ENCODE data around the gene GRHL3. TPM values are rescaled to one million over a fixed set of nuclear protein-coding genes. Genes with fewer than 3 reads are reported as not detected.

Gene GRHL3
- total RNA-seq, 4 donors from 2014 or later = not detected

DNA sequence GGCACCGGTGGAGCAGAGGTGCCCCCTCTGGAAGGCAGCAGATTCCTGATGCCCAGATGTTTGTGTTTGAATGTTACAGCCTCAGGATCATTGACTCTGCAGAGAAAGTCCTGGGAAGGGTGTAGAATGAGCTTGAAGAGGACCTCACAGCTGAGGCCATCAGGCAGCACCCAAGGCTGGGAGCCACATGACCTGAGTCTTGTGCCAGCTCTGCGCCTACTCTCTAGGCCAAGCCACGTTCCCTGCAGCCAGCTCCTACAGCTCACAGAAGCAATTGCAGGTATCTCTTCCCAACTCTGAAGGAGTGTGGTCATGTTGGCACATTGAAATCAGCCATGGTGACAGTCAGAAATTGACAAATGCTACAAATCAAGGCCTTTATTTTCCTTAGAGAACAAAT lies 36.3 kb downstream of the GRHL3 start:
- Histone ChIP-seq H3K4me3 (no peak overlapping the region), H3K27ac (no peak overlapping the region), H3K36me3 (no peaks in the 10 kb centered on the region), H3K9me3 (no peaks in the 10 kb centered on the region), H3K4me1 (no peaks in the 10 kb centered on the region), H3K27me3 (no peaks in the 10 kb centered on the region)
- TF ChIP-seq, protein P1, sequence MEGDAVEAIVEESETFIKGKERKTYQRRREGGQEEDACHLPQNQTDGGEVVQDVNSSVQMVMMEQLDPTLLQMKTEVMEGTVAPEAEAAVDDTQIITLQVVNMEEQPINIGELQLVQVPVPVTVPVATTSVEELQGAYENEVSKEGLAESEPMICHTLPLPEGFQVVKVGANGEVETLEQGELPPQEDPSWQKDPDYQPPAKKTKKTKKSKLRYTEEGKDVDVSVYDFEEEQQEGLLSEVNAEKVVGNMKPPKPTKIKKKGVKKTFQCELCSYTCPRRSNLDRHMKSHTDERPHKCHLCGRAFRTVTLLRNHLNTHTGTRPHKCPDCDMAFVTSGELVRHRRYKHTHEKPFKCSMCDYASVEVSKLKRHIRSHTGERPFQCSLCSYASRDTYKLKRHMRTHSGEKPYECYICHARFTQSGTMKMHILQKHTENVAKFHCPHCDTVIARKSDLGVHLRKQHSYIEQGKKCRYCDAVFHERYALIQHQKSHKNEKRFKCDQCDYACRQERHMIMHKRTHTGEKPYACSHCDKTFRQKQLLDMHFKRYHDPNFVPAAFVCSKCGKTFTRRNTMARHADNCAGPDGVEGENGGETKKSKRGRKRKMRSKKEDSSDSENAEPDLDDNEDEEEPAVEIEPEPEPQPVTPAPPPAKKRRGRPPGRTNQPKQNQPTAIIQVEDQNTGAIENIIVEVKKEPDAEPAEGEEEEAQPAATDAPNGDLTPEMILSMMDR (IDR thresholded peaks at IDR 0.05) = no peak
- TF ChIP-seq POLR2AphosphoS5 (IDR thresholded peaks at IDR 0.05) (no peak), EP300 (IDR thresholded peaks at IDR 0.05; ENCODE audit: low read depth) (no peak), POLR2A (IDR thresholded peaks at IDR 0.05) (no peak)
- in situ Hi-C loops (cut with MboI; ENCODE audit: low pct_ligation_motif_present in 1 of 4, low pct_unique_long_range_greater_than_20kb in 1 of 4, low sequenced_read_pairs in 3 of 4) (no loop called here), intact Hi-C loops (cut with DNase I; ENCODE audit: low total_unique reads) (no loop called here)
- 74% methylated on average over 3 of the region's 3 CpGs; no CpG with 5 or more reads in 1 of the 2 donors for WGBS, 2 donors (ENCODE audit: low coverage in 1 of 2)
- no peak for DNase-seq

DNA sequence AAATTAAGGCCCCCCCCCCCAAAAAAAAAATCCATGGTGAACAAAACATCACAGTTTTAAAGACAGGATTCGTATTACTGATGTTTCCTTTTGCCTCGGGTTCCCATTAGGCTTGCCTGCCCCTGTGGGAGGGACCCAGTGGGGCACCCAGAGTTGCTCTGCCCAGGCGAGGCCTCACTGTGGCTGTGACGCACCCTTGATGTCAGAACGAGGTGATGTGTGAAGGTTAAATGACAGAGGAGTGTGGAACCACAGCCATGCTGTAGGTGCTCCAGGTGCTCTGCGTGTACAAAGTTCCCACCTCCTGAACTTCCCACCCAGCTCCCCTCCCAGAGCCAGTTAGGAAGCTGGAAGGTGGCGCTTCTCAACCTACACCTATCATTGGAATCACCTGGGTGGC lies 37.9 kb downstream of the GRHL3 start:
- 67 to 93% methylated on average over 1 to 7 of the region's 7 CpGs for WGBS, 2 donors (ENCODE audit: low coverage in 1 of 2)
- H3K27me3 ChIP-seq = no peaks in the 10 kb centered on the region
- no peaks in the 10 kb centered on the region for H3K4me1 ChIP-seq
- intact Hi-C loops (cut with DNase I; ENCODE audit: low total_unique reads) = no loop called here
- no peak for TF ChIP-seq EP300 (IDR thresholded peaks at IDR 0.05; ENCODE audit: low read depth)
- TF ChIP-seq POLR2A (IDR thresholded peaks at IDR 0.05) = no peak
- TF ChIP-seq, protein P1 (IDR thresholded peaks at IDR 0.05) = no peak
- no peak for TF ChIP-seq POLR2AphosphoS5 (IDR thresholded peaks at IDR 0.05)
- in situ Hi-C loops (cut with MboI; ENCODE audit: low pct_ligation_motif_present in 1 of 4, low pct_unique_long_range_greater_than_20kb in 1 of 4, low sequenced_read_pairs in 3 of 4) = no loop called here
- DNase-seq = no peak
- no peaks in the 10 kb centered on the region for H3K36me3 ChIP-seq
- no peak overlapping the region for H3K4me3 ChIP-seq
- H3K27ac ChIP-seq = no peak overlapping the region
- no peaks in the 10 kb centered on the region for H3K9me3 ChIP-seq

DNA sequence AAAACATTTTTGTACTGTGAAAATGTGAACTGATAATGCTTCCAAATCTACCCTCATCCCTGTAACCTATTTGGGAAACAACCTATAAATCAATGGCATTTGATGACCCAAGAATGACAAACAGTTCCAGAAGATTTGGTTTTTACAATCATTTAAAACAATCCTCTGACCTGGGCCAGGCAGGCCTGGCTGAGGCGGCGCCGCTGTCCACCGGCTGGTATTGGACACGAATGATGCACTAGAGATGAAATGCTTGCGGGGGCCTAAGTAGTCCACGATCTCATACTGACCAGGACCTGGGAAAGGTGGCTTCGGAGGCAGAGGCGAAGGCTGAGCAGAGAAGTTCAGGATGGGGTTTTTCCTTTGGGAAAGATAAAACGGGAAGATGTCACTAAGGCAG lies 41.5 kb downstream of the GRHL3 start:
- no peak for DNase-seq
- 94 to 100% methylated on average over 6 to 10 of the region's 10 CpGs for WGBS, 2 donors (ENCODE audit: low coverage in 1 of 2)
- in situ Hi-C loops (cut with MboI; ENCODE audit: low pct_ligation_motif_present in 1 of 4, low pct_unique_long_range_greater_than_20kb in 1 of 4, low sequenced_read_pairs in 3 of 4) (no loop called here), intact Hi-C loops (cut with DNase I; ENCODE audit: low total_unique reads) (no loop called here)
- TF ChIP-seq POLR2A (IDR thresholded peaks at IDR 0.05) = no peak
- TF ChIP-seq POLR2AphosphoS5 (IDR thresholded peaks at IDR 0.05) = no peak
- no peaks in the 10 kb centered on the region for H3K9me3 ChIP-seq
- no peak overlapping the region for H3K27ac ChIP-seq
- no peak overlapping the region for H3K4me3 ChIP-seq
- H3K36me3 ChIP-seq = no peaks in the 10 kb centered on the region
- peaks cover 3 to 16% (median 16%) of the 10 kb centered on the region in 4 donors for H3K4me1 ChIP-seq
- no peaks in the 10 kb centered on the region for H3K27me3 ChIP-seq

GRCh38 chr1:24361811-24362210 lies 42.7 kb downstream of the GRHL3 start:
- intact Hi-C loops (cut with DNase I; ENCODE audit: low total_unique reads) (no loop called here), in situ Hi-C loops (cut with MboI; ENCODE audit: low pct_ligation_motif_present in 1 of 4, low pct_unique_long_range_greater_than_20kb in 1 of 4, low sequenced_read_pairs in 3 of 4) (no loop called here)
- Histone ChIP-seq H3K4me1 (peaks cover 3 to 21% (median 18%) of the 10 kb centered on the region in 4 donors), H3K36me3 (no peaks in the 10 kb centered on the region), H3K27me3 (no peaks in the 10 kb centered on the region), H3K27ac (no peak overlapping the region), H3K9me3 (no peaks in the 10 kb centered on the region), H3K4me3 (no peak overlapping the region)
- TF ChIP-seq EP300 (IDR thresholded peaks at IDR 0.05; ENCODE audit: low read depth) = no peak
- TF ChIP-seq, protein P1 (IDR thresholded peaks at IDR 0.05) = no peak
- no peak for TF ChIP-seq POLR2AphosphoS5 (IDR thresholded peaks at IDR 0.05)
- TF ChIP-seq POLR2A (IDR thresholded peaks at IDR 0.05) = no peak
- 100% methylated on average over 3 of the region's 3 CpGs; no CpG with 5 or more reads in 1 of the 2 donors for WGBS, 2 donors (ENCODE audit: low coverage in 1 of 2)
- DNase-seq = no peak

DNA sequence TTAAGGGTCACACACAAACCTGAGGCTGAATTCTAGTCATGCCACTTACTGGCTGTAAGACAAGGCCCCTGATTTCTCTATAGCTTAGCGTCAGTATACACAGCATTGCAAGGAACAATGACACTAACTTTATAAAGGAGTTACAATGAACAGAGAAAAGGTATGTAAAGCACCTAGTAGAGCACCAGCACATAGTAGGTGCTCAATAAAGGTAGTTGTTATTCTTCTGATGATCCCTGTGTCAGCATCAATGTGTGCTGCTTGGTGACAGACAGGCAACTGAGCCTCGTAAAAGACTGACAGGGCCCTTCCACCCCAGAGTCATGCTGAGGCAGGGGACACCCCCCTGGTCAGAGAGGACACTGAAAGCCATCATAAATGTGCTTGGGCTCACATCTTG lies 43.2 kb downstream of the GRHL3 start:
- H3K4me1 ChIP-seq = peaks cover 3 to 21% (median 18%) of the 10 kb centered on the region in 4 donors

More for the DNA sequence above, 43.2 kb downstream of the GRHL3 start:
- Histone ChIP-seq H3K9me3 (no peaks in the 10 kb centered on the region), H3K27ac (no peak overlapping the region), H3K27me3 (no peaks in the 10 kb centered on the region), H3K4me3 (no peak overlapping the region), H3K36me3 (no peaks in the 10 kb centered on the region)
- intact Hi-C loops (cut with DNase I; ENCODE audit: low total_unique reads) = no loop called here
- WGBS, 2 donors (ENCODE audit: low coverage in 1 of 2) = 100% methylated on average over 2 of the region's 2 CpGs; no CpG with 5 or more reads in 1 of the 2 donors
- TF ChIP-seq POLR2AphosphoS5 (IDR thresholded peaks at IDR 0.05) (no peak), EP300 (IDR thresholded peaks at IDR 0.05; ENCODE audit: low read depth) (no peak), POLR2A (IDR thresholded peaks at IDR 0.05) (no peak)
- TF ChIP-seq, protein P1 (IDR thresholded peaks at IDR 0.05) = no peak
- DNase-seq = no peak
- in situ Hi-C loops (cut with MboI; ENCODE audit: low pct_ligation_motif_present in 1 of 4, low pct_unique_long_range_greater_than_20kb in 1 of 4, low sequenced_read_pairs in 3 of 4) = no loop called here

All from transverse colon (tissue), 4 donors.